CMK (cell line): ENCODE results near the gene TEX54.

ENCODE experiments used
- DNase-seq: peaks from one replicate; pipeline ENCODE4 v3.0.0-alpha.2; 2010; ENCODE audit warnings: low read depth

The TEX54 gene

GRCh38 chr11:62787005-62787759, 45.5 kb downstream of the TEX54 start, which contains the start of gene TMEM179B:
TMEM179B (plus strand) TSS chr11:62787402; CDS start chr11:62787432, 30 bp downstream.
- DNase-seq, result peak; percentile 87

DNA sequence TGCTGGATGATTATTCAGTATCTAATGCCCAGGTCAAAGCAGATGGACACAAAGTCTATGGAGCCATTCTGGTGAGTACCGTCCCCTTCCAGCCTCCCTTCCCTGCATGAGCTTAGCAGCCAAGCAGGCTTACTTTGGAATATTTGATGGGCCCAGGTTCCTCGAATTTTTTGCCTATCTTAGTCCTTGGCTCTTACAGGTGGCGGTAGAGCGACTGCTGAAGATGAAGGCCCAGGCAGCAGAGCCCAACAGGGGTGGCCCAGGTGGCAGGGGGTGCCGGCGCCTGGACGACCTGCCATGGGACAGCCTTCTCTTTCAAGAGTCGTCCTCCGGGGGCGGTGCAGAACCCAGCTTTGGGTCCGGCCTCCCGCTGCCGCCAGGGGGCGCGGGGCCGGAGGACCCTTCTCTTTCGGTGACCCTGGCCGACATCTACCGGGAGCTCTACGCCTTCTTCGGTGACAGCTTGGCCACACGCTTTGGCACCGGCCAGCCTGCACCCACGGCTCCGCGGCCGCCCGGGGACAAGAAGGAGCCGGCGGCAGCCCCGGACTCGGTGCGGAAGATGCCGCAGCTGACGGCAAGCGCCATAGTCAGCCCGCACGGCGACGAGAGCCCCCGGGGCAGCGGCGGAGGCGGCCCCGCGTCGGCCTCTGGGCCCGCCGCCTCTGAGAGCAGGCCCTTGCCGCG, 46.2 kb downstream of the TEX54 start:
- peak; percentile 53 for DNase-seq

- no peak for DNase-seq
These were observed 49.9 kb downstream of the TEX54 start for GRCh38 chr11:62782753-62783152.
